DOHH2 (cell line): Measurements from ENCODE around the gene NPBWR2.
A peak's percentile ranks its signal among the peaks of the same experiment; 100 is the strongest.

Experiments
- H3F3A ChIP-seq: fragments of 200-600 bp; sonication (generic), shearing (Covaris generic); 2 replicates; pipeline ENCODE4 v1.6.0; 2016; ENCODE audit warnings: antibody characterized with exemption, mild to moderate bottlenecking; ENCODE audit not compliant: control insufficient read depth, insufficient read depth
- H3K27ac ChIP-seq: fragments of 200-600 bp; sonication (generic); 2 replicates; pipeline ENCODE4 v1.5.1; 2014; ENCODE audit warnings: low read depth, mild to moderate bottlenecking, low read length, moderate library complexity
- H3K27me3 ChIP-seq: fragments of 200-600 bp; sonication (generic); 2 replicates; pipeline ENCODE4 v1.6.1; 2014; ENCODE audit warnings: mild to moderate bottlenecking, low read length, mixed read lengths; ENCODE audit not compliant: control insufficient read depth
- H3K36me3 ChIP-seq: fragments of 200-600 bp; sonication (generic); 2 replicates; pipeline ENCODE4 v1.6.1; 2014; ENCODE audit warnings: mild to moderate bottlenecking, low read length, moderate library complexity, mixed read lengths; ENCODE audit not compliant: control insufficient read depth
- H3K4me1 ChIP-seq: fragments of 200-600 bp; sonication (generic); 2 replicates; pipeline ENCODE4 v1.6.1; 2014; ENCODE audit warnings: mild to moderate bottlenecking, low read length, mixed read lengths; ENCODE audit not compliant: control insufficient read depth
- H3K4me2 ChIP-seq: fragments of 200-600 bp; sonication (generic); 2 replicates; pipeline ENCODE4 v1.6.0; 2014; ENCODE audit warnings: mild to moderate bottlenecking, low read length, moderate library complexity
- H3K4me3 ChIP-seq: fragments of 200-600 bp; sonication (generic); 2 replicates; pipeline ENCODE4 v1.5.1; 2014; ENCODE audit warnings: mild to moderate bottlenecking, low read length, mixed read lengths
- H3K79me2 ChIP-seq: fragments of 200-600 bp; sonication (generic); 2 replicates; pipeline ENCODE4 v1.6.1; 2014; ENCODE audit warnings: mild to moderate bottlenecking, low read length, mixed read lengths; ENCODE audit not compliant: control insufficient read depth
- H3K9me2 ChIP-seq: fragments of 200-600 bp; sonication (generic); replicated peaks from 2 replicates; pipeline ENCODE4 v1.6.1; 2014; ENCODE audit warnings: mild to moderate bottlenecking, low read length, mixed read lengths; ENCODE audit not compliant: control insufficient read depth
- H3K9me3 ChIP-seq: fragments of 200-600 bp; sonication (generic); 2 replicates; pipeline ENCODE4 v1.6.1; 2014; ENCODE audit warnings: antibody characterized with exemption, low read length, mixed read lengths; ENCODE audit not compliant: control insufficient read depth, insufficient read depth
- H4K20me1 ChIP-seq: fragments of 200-600 bp; sonication (generic); 2 replicates; pipeline ENCODE4 v1.6.0; 2014; ENCODE audit warnings: low read depth, mild to moderate bottlenecking, antibody characterized with exemption, low read length, moderate library complexity; ENCODE audit not compliant: control insufficient read depth, insufficient read depth
- EZH2phosphoT487 ChIP-seq: fragments of 200-600 bp; sonication (generic); IDR thresholded peaks from 2 replicates; pipeline ENCODE4 v1.6.1; 2017; ENCODE audit warnings: borderline replicate concordance, mild to moderate bottlenecking, antibody characterized with exemption, low read length, moderate library complexity, mixed read lengths
- TF ChIP-seq, protein P1 (sequence below): fragments of 200-600 bp; sonication (generic); IDR thresholded peaks from one replicate; pipeline ENCODE4 v1.5.1; 2014; ENCODE audit warnings: antibody characterized with exemption, mild to moderate bottlenecking, low read depth, low read length; ENCODE audit not compliant: poor library complexity, severe bottlenecking

NPBWR2 gene

DNA sequence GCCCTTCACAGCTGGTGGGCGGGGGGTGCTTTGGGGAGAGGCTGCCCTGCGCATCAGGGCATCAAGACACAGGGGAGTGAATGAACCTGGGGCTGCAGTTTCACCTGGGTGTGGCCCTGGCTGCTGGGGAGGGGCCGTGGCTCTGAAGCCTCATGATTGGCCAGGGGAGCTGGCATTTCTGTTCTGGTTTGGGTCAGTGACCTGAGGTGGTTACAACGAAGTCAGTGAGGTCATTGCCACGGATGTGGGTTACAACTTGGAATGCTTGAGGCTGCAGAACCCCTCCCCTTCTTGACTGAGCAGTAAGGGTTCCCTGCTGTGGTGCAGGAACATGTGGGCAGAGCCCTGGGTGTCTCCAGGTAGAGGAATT, 41.4 kb downstream of the NPBWR2 start:
- Histone ChIP-seq H3K4me2 (peak overlapping the region; percentile 76), H3K4me1 (peaks cover 56% of the 10 kb centered on the region), H3K36me3 (peaks cover 3% of the 10 kb centered on the region; the same call in 1 of the 2 replicates), H3K27me3 (no peaks in the 10 kb centered on the region), H4K20me1 (no peaks in the 10 kb centered on the region), H3F3A (peaks cover 2% of the 10 kb centered on the region; the same call in 1 of the 2 replicates), H3K27ac (peak overlapping the region; percentile 42; the same call in 1 of the 2 replicates), H3K9me2 (no peaks in the 10 kb centered on the region), H3K9me3 (no peaks in the 10 kb centered on the region), H3K79me2 (peaks cover 13% of the 10 kb centered on the region), H3K4me3 (peak overlapping the region; percentile 19)
- TF ChIP-seq, protein P1, sequence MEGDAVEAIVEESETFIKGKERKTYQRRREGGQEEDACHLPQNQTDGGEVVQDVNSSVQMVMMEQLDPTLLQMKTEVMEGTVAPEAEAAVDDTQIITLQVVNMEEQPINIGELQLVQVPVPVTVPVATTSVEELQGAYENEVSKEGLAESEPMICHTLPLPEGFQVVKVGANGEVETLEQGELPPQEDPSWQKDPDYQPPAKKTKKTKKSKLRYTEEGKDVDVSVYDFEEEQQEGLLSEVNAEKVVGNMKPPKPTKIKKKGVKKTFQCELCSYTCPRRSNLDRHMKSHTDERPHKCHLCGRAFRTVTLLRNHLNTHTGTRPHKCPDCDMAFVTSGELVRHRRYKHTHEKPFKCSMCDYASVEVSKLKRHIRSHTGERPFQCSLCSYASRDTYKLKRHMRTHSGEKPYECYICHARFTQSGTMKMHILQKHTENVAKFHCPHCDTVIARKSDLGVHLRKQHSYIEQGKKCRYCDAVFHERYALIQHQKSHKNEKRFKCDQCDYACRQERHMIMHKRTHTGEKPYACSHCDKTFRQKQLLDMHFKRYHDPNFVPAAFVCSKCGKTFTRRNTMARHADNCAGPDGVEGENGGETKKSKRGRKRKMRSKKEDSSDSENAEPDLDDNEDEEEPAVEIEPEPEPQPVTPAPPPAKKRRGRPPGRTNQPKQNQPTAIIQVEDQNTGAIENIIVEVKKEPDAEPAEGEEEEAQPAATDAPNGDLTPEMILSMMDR, result no peak
- TF ChIP-seq EZH2phosphoT487, result no peak

DNA sequence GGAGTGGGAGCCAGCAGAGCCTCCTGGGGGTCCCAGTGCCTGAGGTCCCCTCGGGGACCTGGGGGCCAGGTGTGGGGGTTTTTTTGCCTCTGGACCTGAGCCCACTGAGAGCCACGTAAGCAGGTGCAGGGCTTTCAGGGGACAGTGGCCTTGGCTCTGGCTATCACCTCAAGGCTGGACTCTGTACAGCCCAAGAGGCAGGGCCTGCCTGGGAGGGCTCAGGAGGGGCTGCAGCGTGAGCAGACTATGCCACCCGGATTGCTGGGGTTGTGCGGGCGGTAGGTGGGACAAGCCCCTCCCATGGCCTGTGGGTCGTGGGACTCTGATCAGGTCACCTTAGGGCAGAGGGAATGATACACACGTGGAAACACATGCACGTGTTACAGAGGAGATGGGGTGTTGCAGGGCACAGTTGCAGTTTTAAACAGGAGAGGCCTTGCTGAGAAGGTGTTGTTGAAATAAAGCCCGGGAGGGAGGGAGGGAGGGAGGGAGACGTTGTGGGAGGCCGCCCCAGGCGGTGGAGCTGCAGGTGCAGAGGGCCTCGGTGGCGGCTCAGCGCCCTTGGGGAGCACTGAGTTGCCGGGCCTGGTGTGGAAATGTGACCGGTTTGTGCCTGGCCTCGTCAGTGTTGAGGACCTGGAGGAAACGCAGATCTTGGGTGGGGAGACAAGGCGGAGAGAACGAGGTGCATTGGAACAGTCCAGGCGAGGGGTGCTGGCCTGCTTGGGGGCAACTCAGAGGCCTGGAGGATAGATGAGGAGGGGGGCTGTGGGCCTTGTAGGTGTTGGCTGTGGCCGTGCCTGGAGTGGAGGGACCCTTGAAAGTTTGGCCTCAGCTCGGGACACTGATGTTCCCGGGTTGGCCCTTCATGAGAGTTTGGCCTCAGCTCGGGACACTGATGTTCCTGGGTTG, 42.0 kb downstream of the NPBWR2 start:
- Histone ChIP-seq H3K9me3 (no peaks in the 10 kb centered on the region), H3K9me2 (no peaks in the 10 kb centered on the region), H3F3A (peaks cover 2% of the 10 kb centered on the region; the same call in 1 of the 2 replicates), H3K27ac (peak overlapping the region; percentile 42), H3K27me3 (no peaks in the 10 kb centered on the region), H3K79me2 (peaks cover 13% of the 10 kb centered on the region), H3K4me2 (peak overlapping the region; percentile 76), H4K20me1 (no peaks in the 10 kb centered on the region), H3K36me3 (peaks cover 3% of the 10 kb centered on the region; the same call in 1 of the 2 replicates), H3K4me3 (peak overlapping the region; percentile 86), H3K4me1 (peaks cover 50% of the 10 kb centered on the region)
- TF ChIP-seq, protein P1, result no peak
- TF ChIP-seq EZH2phosphoT487, result no peak

DNA sequence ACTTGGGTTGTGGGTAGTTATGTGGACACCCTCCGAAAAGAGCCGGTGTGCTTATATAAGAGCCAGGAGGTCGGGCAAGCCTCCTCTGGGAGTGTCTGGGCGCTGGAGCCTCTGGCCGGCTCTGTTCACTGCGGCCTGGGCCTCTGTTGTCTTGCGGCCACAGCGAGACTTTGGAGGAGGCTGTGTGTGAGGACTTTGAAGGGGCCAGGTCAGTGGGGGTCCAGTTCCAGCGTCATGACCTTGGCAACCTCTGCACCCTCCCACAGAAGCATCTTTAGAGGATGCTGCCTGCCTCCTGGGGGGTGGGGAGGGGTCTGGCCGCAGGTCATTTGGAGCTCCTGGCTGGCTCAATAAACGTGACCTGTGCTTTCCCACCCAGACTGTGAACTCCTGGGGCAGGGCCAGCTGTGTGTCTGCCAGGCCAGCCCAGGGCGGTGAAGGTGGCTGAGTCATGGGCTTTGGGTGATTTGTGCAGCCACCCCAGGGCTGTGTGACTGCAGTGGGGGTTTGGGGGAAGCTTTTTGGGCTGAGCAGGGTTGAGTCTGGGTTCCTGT, 43.1 kb downstream of the NPBWR2 start:
- no peaks in the 10 kb centered on the region for H3K36me3 ChIP-seq
- H3F3A ChIP-seq, result peaks cover 2% of the 10 kb centered on the region; the same call in 1 of the 2 replicates
- no peaks in the 10 kb centered on the region for H3K9me3 ChIP-seq
- H3K27ac ChIP-seq, result no peak overlapping the region
- H3K79me2 ChIP-seq, result peaks cover 13% of the 10 kb centered on the region
- TF ChIP-seq, protein P1, result no peak
- TF ChIP-seq EZH2phosphoT487, result no peak
- peak overlapping the region; percentile 86 for H3K4me3 ChIP-seq
- no peaks in the 10 kb centered on the region for H4K20me1 ChIP-seq
- H3K9me2 ChIP-seq, result no peaks in the 10 kb centered on the region
- H3K4me2 ChIP-seq, result peak overlapping the region; percentile 76
- peaks cover 45% of the 10 kb centered on the region for H3K4me1 ChIP-seq
- no peaks in the 10 kb centered on the region; the same call in 1 of the 2 replicates for H3K27me3 ChIP-seq
